SJSA1 (cell line): Measurements from ENCODE around the gene DCLK2. TPM values are rescaled to one million over a fixed set of nuclear protein-coding genes. Genes with fewer than 3 reads are reported as not detected.

Experiments
- DNase-seq, 2 experiments: peaks; one replicate each; pipeline ENCODE4 v3.0.0-alpha.2; 2015 to 2020; ENCODE audit warnings: low spot score in 2 of 2, low read depth in 1 of 2
- H3K27ac ChIP-seq: fragments of 250-450 bp; sonication (Bioruptor Pico); 2 replicates; pipeline ENCODE4 v1.5.1; 2020; ENCODE audit warnings: mild to moderate bottlenecking, moderate library complexity
- H3K27me3 ChIP-seq: fragments of 250-450 bp; sonication (Bioruptor Pico); replicated peaks from 2 replicates; pipeline ENCODE4 v1.5.1; 2020; ENCODE audit warnings: mild to moderate bottlenecking, moderate library complexity
- H3K36me3 ChIP-seq: fragments of 250-450 bp; sonication (Bioruptor Pico); 2 replicates; pipeline ENCODE4 v1.5.1; 2020; ENCODE audit warnings: mild to moderate bottlenecking
- H3K4me1 ChIP-seq: fragments of 250-450 bp; sonication (Bioruptor Pico); replicated peaks from 2 replicates; pipeline ENCODE4 v1.6.1; 2021; ENCODE audit warnings: mild to moderate bottlenecking
- H3K4me3 ChIP-seq: fragments of 250-450 bp; sonication (Bioruptor Pico); 2 replicates; pipeline ENCODE4 v1.5.1; 2020; ENCODE audit warnings: mild to moderate bottlenecking
- H3K9me3 ChIP-seq: fragments of 250-450 bp; sonication (Bioruptor Pico); replicated peaks from 2 replicates; pipeline ENCODE4 v1.5.1; 2020; ENCODE audit warnings: mild to moderate bottlenecking
- total RNA-seq: library from RNA; depleted of rRNA; stranded (reverse); fragments of >200 nt; shearing (Covaris generic); gene quantifications from 2 replicates; pipeline ENCODE4 v1.2.3, GENCODE V29; 2014

Gene DCLK2
- total RNA-seq, 1 experiment from 2014 or later = 5.7 TPM

- H3K9me3 ChIP-seq = no peaks in the 10 kb centered on the region
- no peak overlapping the region for H3K4me3 ChIP-seq
- no peak for DNase-seq
- no peaks in the 10 kb centered on the region for H3K27me3 ChIP-seq
- H3K4me1 ChIP-seq = no peaks in the 10 kb centered on the region
- no peak overlapping the region for H3K27ac ChIP-seq
- H3K36me3 ChIP-seq = no peaks in the 10 kb centered on the region
Observed at GRCh38 chr4:150051111-150051510, 27.1 kb upstream of the DCLK2 start.

- H3K36me3 ChIP-seq = no peaks in the 10 kb centered on the region
Observed at GRCh38 chr4:150055467-150055866, 22.8 kb upstream of the DCLK2 start.

GRCh38 chr4:150056569-150056968 is 21.7 kb upstream of the DCLK2 start:
- no peak for DNase-seq
- no peaks in the 10 kb centered on the region for H3K36me3 ChIP-seq
- no peak overlapping the region for H3K27ac ChIP-seq
- H3K4me3 ChIP-seq = no peak overlapping the region
- no peaks in the 10 kb centered on the region for H3K4me1 ChIP-seq
- no peaks in the 10 kb centered on the region for H3K9me3 ChIP-seq
- no peaks in the 10 kb centered on the region for H3K27me3 ChIP-seq

More at GRCh38 chr4:150055467-150055866, 22.8 kb upstream of the DCLK2 start:
- no peaks in the 10 kb centered on the region for H3K4me1 ChIP-seq
- DNase-seq = no peak
- H3K9me3 ChIP-seq = no peaks in the 10 kb centered on the region
- H3K4me3 ChIP-seq = no peak overlapping the region
- no peak overlapping the region for H3K27ac ChIP-seq
- H3K27me3 ChIP-seq = no peaks in the 10 kb centered on the region

- Histone ChIP-seq H3K36me3 (no peaks in the 10 kb centered on the region), H3K27ac (no peak overlapping the region), H3K9me3 (peaks cover 3% of the 10 kb centered on the region; the same call in 1 of the 2 replicates), H3K4me3 (no peak overlapping the region), H3K4me1 (no peaks in the 10 kb centered on the region; the same call in 1 of the 2 replicates), H3K27me3 (no peaks in the 10 kb centered on the region)
- DNase-seq = no peak
Observed at GRCh38 chr4:150061086-150061776, 17.0 kb upstream of the DCLK2 start.

GRCh38 chr4:150063128-150063527 is 15.1 kb upstream of the DCLK2 start:
- no peaks in the 10 kb centered on the region for H3K36me3 ChIP-seq
- no peak overlapping the region for H3K4me3 ChIP-seq
- no peaks in the 10 kb centered on the region for H3K27me3 ChIP-seq
- peaks cover 3% of the 10 kb centered on the region; the same call in 1 of the 2 replicates for H3K9me3 ChIP-seq
- DNase-seq = no peak
- no peaks in the 10 kb centered on the region; the same call in 1 of the 2 replicates for H3K4me1 ChIP-seq
- H3K27ac ChIP-seq = no peak overlapping the region

GRCh38 chr4:150065740-150066139 is 12.5 kb upstream of the DCLK2 start:
- Histone ChIP-seq H3K27me3 (no peaks in the 10 kb centered on the region), H3K4me3 (no peak overlapping the region), H3K36me3 (no peaks in the 10 kb centered on the region), H3K4me1 (peaks cover 4% of the 10 kb centered on the region; the same call in 1 of the 2 replicates), H3K9me3 (peaks cover 3% of the 10 kb centered on the region; the same call in 1 of the 2 replicates), H3K27ac (no peak overlapping the region)
- no peak for DNase-seq

GRCh38 chr4:150067859-150068258 is 10.4 kb upstream of the DCLK2 start:
- H3K9me3 ChIP-seq = no peaks in the 10 kb centered on the region
- H3K27me3 ChIP-seq = no peaks in the 10 kb centered on the region
- H3K36me3 ChIP-seq = no peaks in the 10 kb centered on the region
- peaks cover 4% of the 10 kb centered on the region; the same call in 1 of the 2 replicates for H3K4me1 ChIP-seq
- no peak overlapping the region for H3K4me3 ChIP-seq
- DNase-seq = no peak
- H3K27ac ChIP-seq = no peak overlapping the region

GRCh38 chr4:150068300-150068960 is 9.8 kb upstream of the DCLK2 start:
- Histone ChIP-seq H3K4me3 (no peak overlapping the region), H3K9me3 (no peaks in the 10 kb centered on the region), H3K27ac (no peak overlapping the region), H3K4me1 (peaks cover 4% of the 10 kb centered on the region; the same call in 1 of the 2 replicates), H3K36me3 (no peaks in the 10 kb centered on the region), H3K27me3 (no peaks in the 10 kb centered on the region)
- no peak for DNase-seq

GRCh38 chr4:150069353-150069752 is 8.9 kb upstream of the DCLK2 start:
- Histone ChIP-seq H3K36me3 (no peaks in the 10 kb centered on the region), H3K27me3 (no peaks in the 10 kb centered on the region), H3K4me1 (0 out of 2 replicates have a peak, but pooled peaks cover 4% of the 10 kb centered on the region), H3K27ac (no peak overlapping the region), H3K4me3 (no peak overlapping the region), H3K9me3 (no peaks in the 10 kb centered on the region)
- no peak for DNase-seq

- H3K27ac ChIP-seq = no peak overlapping the region
Observed at GRCh38 chr4:150070464-150071170, 7.6 kb upstream of the DCLK2 start.

GRCh38 chr4:150072471-150072870 is 5.8 kb upstream of the DCLK2 start:
- H3K9me3 ChIP-seq = no peaks in the 10 kb centered on the region
- H3K36me3 ChIP-seq = no peaks in the 10 kb centered on the region
- H3K27ac ChIP-seq = no peak overlapping the region
- no peak overlapping the region for H3K4me3 ChIP-seq
- H3K27me3 ChIP-seq = no peaks in the 10 kb centered on the region
- peaks cover 7% of the 10 kb centered on the region; the same call in 1 of the 2 replicates for H3K4me1 ChIP-seq
- DNase-seq = no peak

More at GRCh38 chr4:150070464-150071170, 7.6 kb upstream of the DCLK2 start:
- DNase-seq = no peak
- H3K4me1 ChIP-seq = 0 out of 2 replicates have a peak, but pooled peaks cover 4% of the 10 kb centered on the region
- H3K36me3 ChIP-seq = no peaks in the 10 kb centered on the region
- no peak overlapping the region for H3K4me3 ChIP-seq
- no peaks in the 10 kb centered on the region for H3K27me3 ChIP-seq
- H3K9me3 ChIP-seq = no peaks in the 10 kb centered on the region

- H3K9me3 ChIP-seq = no peaks in the 10 kb centered on the region
- H3K4me1 ChIP-seq = peaks cover 11% of the 10 kb centered on the region; the same call in 1 of the 2 replicates
- H3K36me3 ChIP-seq = no peaks in the 10 kb centered on the region
- H3K27ac ChIP-seq = no peak overlapping the region
- H3K4me3 ChIP-seq = no peak overlapping the region
- DNase-seq = no peak
- H3K27me3 ChIP-seq = no peaks in the 10 kb centered on the region
Observed at GRCh38 chr4:150072906-150073714, 5.1 kb upstream of the DCLK2 start.

- H3K36me3 ChIP-seq = peaks cover 6% of the 10 kb centered on the region
- peaks cover 11% of the 10 kb centered on the region; the same call in 1 of the 2 replicates for H3K4me1 ChIP-seq
- no peak overlapping the region for H3K4me3 ChIP-seq
- no peak for DNase-seq
- no peaks in the 10 kb centered on the region for H3K27me3 ChIP-seq
- H3K27ac ChIP-seq = no peak overlapping the region
- H3K9me3 ChIP-seq = no peaks in the 10 kb centered on the region
Observed at GRCh38 chr4:150074064-150074463, 4.2 kb upstream of the DCLK2 start.
